HEK293T (cell line): ENCODE results near the gene MAD1L1.

Experiments used
- ARNT ChIP-seq: fragments of 450-650 bp; IDR thresholded peaks from 2 replicates; pipeline ENCODE4 v1.6.1; 2017; ENCODE audit warnings: mild to moderate bottlenecking
- BHLHE40 ChIP-seq: fragments of 450-650 bp; IDR thresholded peaks from 2 replicates; pipeline ENCODE4 v1.6.1; 2016; ENCODE audit warnings: mild to moderate bottlenecking, moderate library complexity, borderline replicate concordance
- CTBP1 ChIP-seq: fragments of 450-650 bp; IDR thresholded peaks from 2 replicates; pipeline ENCODE4 v1.6.1; 2016; ENCODE audit warnings: borderline replicate concordance
- FOXK2 ChIP-seq: fragments of 450-650 bp; IDR thresholded peaks from 2 replicates; pipeline ENCODE4 v1.6.1; 2016; ENCODE audit warnings: mild to moderate bottlenecking
- HDGF ChIP-seq: fragments of 450-650 bp; IDR thresholded peaks from 2 replicates; pipeline ENCODE4 v1.6.1; 2017; ENCODE audit warnings: antibody characterized with exemption, borderline replicate concordance
- SP1 ChIP-seq: fragments of 450-650 bp; IDR thresholded peaks from 2 replicates; pipeline ENCODE4 v1.6.1; 2017
- ZNF384 ChIP-seq: fragments of 450-650 bp; IDR thresholded peaks from 2 replicates; pipeline ENCODE4 v1.6.1; 2016

GRCh38 chr7:2211926-2212325 lies 20.8 kb downstream of the MAD1L1 start:
- no peak for TF ChIP-seq FOXK2
- no peak for TF ChIP-seq HDGF
- no peak for TF ChIP-seq ZNF384
- no peak for TF ChIP-seq CTBP1
- TF ChIP-seq BHLHE40: no peak
- TF ChIP-seq ARNT: no peak
- TF ChIP-seq SP1: no peak
